HG02884 (cell line): ENCODE data around the gene OR1S2.
"Not testable (repeated sequence)": the region's sequence is repeated elsewhere in the genome, so short reads cannot be mapped to it uniquely, and the experiment has no call there.

Experiments
- ATAC-seq: cut with Tn5 transposase; IDR thresholded peaks from one replicate; pipeline ENCODE4 v1.9.1; 2021; ENCODE audit warnings: mild to moderate bottlenecking, moderate library complexity; ENCODE audit not compliant: unreplicated experiment

OR1S2 gene

GRCh38 chr11:58204042-58204441, at the start of gene OR1S2:
TSS of gene OR1S2 (minus strand) at chr11:58204142. CDS start at chr11:58204142, 0 bp downstream.
- no peak for ATAC-seq

GRCh38 chr11:58243954-58244353, 40.0 kb upstream of the OR1S2 start:
- no peak for ATAC-seq

- ATAC-seq, result no peak
Measured at GRCh38 chr11:58227956-58228615, 24.1 kb upstream of the OR1S2 start.

GRCh38 chr11:58222721-58223120, 18.8 kb upstream of the OR1S2 start:
- ATAC-seq, result no peak

GRCh38 chr11:58216476-58216875, 12.5 kb upstream of the OR1S2 start:
- no peak for ATAC-seq

- ATAC-seq, result not testable (repeated sequence)
Measured at GRCh38 chr11:58212420-58212819, 8.5 kb upstream of the OR1S2 start, which contains the start of gene OR1S1. TSS of gene OR1S1 (plus strand) at chr11:58212720.

GRCh38 chr11:58199271-58199670, 4.7 kb downstream of the OR1S2 start:
- ATAC-seq, result no peak

- no peak for ATAC-seq
Measured at GRCh38 chr11:58195939-58196338, 8.0 kb downstream of the OR1S2 start.

GRCh38 chr11:58193391-58193790, 10.6 kb downstream of the OR1S2 start:
- no peak for ATAC-seq

GRCh38 chr11:58192229-58192628, 11.7 kb downstream of the OR1S2 start:
- no peak for ATAC-seq

GRCh38 chr11:58188770-58189169, 15.2 kb downstream of the OR1S2 start, which contains the start of gene OR9Q2:
TSS of gene OR9Q2 (plus strand) at chr11:58189070. CDS start at chr11:58190491, 1,421 bp downstream.
- no peak for ATAC-seq

GRCh38 chr11:58186938-58187337, 17.0 kb downstream of the OR1S2 start:
- no peak for ATAC-seq

- no peak for ATAC-seq
Measured at GRCh38 chr11:58179648-58180047, 24.3 kb downstream of the OR1S2 start.

- ATAC-seq, result no peak
Measured at GRCh38 chr11:58178444-58178843, 25.5 kb downstream of the OR1S2 start.

- no peak for ATAC-seq
Measured at GRCh38 chr11:58177409-58178054, 26.4 kb downstream of the OR1S2 start.

GRCh38 chr11:58165504-58166106, 38.3 kb downstream of the OR1S2 start:
- ATAC-seq, result no peak

- ATAC-seq, result no peak
Measured at GRCh38 chr11:58164990-58165389, 39.0 kb downstream of the OR1S2 start.

- no peak for ATAC-seq
Measured at GRCh38 chr11:58164389-58164788, 39.6 kb downstream of the OR1S2 start.
